SHP77 (cell line): Measurements from ENCODE around the gene OR1J2.

Experiments used
- DNase-seq, 2 experiments: peaks; one replicate each; lab custom pipeline; 2025; lab: John Stamatoyannopoulos, UW

The OR1J2 gene

DNA sequence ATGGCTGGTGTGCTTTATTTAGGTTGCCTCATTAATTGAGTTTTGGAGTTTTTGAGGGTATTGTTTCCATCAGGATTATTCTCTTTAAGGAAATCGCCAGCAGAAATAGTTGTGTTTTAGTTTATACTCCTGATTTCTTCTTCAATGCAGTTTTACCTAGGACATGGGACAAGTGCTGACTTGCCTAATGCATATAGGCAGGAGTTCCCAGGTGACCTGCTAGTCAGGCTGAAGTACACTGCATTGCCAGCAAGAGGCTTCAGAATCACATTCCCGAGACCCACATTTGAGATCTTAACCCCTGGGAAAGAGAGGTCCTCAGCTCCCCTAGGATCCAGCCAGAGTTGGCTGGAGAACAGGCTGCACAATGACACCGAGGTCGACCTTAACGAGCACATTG lies 40.8 kb downstream of the OR1J2 start:
- DNase-seq = no peak

DNA sequence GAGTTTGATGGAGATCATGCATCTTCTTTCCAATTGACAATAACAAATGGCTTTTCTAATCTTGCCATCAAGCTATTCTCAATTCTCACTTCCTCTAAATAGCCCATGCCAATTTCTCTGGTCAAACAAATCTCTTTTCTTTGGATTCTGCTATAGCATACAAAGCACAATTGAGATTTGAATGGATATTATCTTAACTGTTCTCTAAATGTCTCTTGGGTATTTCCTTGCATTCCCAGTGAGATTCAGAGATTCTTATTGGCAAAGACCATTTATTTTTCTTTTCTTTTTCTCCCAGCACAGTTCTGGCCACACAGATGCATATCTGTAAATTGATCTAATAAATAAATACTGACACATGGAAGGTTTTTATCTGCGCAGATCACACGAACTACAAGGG lies 42.2 kb downstream of the OR1J2 start, which contains the start of gene OR1N2:
OR1N2 (plus strand) TSS at position 301 of the 400 bp plus-strand sequence. CDS start 100 bp downstream, outside the sequence.
- no peak for DNase-seq
